Stimulated activated effector memory CD8-positive, alpha-beta T cell treated with anti-CD3 and anti-CD28 coated beads, Interleukin-12 subunit alpha, Interleukin-12 subunit beta, amount 100 ng/mL, for 72 hours (primary cell): ENCODE measurements around the gene RPTN.
A peak's percentile ranks its signal among the peaks of the same experiment; 100 is the strongest.
"Not testable (repeated sequence)": the region's sequence is repeated elsewhere in the genome, so short reads cannot be mapped to it uniquely, and the experiment has no call there.

Experiments
- ATAC-seq: fragments of 150-1000 bp; cut with Tn5 transposase; 2 replicates; pipeline ENCODE4 v1.10.0; 2021
- DNase-seq, 2 donors: peaks; one replicate each; pipeline ENCODE4 v3.0.0; 2021 to 2022; ENCODE audit warnings: low spot score in 2 of 2
- H3K27ac Mint-ChIP-seq: one replicate; pipeline ENCODE4 v1.8.0; 2022; ENCODE audit warnings: mild to moderate bottlenecking, mixed read lengths
- H3K36me3 Mint-ChIP-seq: one replicate; pipeline ENCODE4 v1.8.0; 2022; ENCODE audit warnings: mild to moderate bottlenecking, mixed read lengths
- H3K4me1 Mint-ChIP-seq: one replicate; pipeline ENCODE4 v1.8.0; 2022; ENCODE audit warnings: mixed read lengths
- H3K4me3 Mint-ChIP-seq: one replicate; pipeline ENCODE4 v1.8.0; 2022; ENCODE audit warnings: mild to moderate bottlenecking, mixed read lengths
- H3K9me3 Mint-ChIP-seq: one replicate; pipeline ENCODE4 v1.8.0; 2022; ENCODE audit warnings: mixed read lengths

The RPTN gene

DNA sequence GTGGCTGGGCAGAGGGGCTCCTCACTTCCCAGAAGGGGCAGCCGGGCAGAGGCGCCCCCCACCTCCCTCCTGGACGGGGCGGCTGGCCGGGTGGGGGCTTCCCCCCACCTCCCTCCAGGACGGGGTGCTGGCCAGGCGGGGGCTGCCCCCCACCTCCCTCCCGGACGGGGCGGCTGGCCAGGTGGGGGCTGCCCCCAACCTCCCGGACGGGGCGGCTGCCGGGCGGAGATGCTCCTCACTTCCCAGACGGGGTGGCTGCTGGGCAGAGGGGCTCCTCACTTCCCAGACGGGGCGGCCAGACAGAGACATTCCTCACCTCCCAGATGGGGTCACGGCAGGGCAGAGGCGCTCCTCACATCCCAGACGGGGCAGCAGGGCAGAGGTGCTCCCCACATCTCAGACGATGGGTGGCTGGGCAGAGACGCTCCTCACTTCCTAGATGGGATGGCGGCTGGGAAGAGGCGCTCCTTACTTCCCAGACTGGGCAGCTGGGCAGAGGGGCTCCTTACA lies 14.3 kb downstream of the RPTN start:
- H3K27ac Mint-ChIP-seq, H3K4me3 Mint-ChIP-seq, H3K36me3 Mint-ChIP-seq, DNase-seq, ATAC-seq, H3K4me1 Mint-ChIP-seq: not testable (repeated sequence)
- peaks cover 13% of the 10 kb centered on the region for H3K9me3 Mint-ChIP-seq

DNA sequence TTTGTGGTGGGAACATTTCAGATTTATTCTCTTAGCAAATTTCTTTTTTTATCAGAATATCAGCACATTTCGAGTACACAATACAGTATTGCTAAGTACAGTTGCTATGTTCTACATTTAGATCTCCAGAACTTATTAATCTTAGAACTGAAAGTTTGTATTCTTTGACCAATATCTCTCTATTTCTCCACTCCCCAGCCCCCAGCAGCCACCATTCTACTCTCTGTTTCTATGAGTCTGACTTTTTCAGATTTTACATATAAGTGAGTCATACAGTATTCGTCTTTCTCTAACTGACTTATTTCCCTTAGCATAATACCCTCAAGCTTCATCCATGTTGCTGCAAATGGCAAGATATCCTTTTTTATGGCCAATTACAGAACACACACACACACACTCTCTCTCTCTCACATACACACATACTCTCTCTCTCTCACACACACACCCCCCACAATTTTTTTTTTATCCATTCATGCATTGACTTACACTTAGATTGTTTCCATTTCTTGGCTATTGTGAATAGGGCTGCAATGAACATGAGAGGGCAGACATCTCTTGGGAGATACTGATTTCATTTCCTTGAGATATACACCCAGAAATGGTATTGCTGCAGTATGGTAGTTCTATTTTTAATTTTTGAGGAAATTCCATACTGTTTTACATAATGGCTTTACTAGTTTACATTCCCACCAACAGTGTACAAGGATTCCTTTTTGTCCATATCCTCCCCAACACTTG lies 15.7 kb downstream of the RPTN start:
- H3K4me3 Mint-ChIP-seq = no peak overlapping the region
- no peaks in the 10 kb centered on the region for H3K36me3 Mint-ChIP-seq
- H3K27ac Mint-ChIP-seq = no peak overlapping the region
- DNase-seq = peak in 1 of 2 donors; percentile 61
- peak; percentile 99 for ATAC-seq
- H3K9me3 Mint-ChIP-seq = peaks cover 3% of the 10 kb centered on the region
- H3K4me1 Mint-ChIP-seq = peaks cover 7% of the 10 kb centered on the region

DNA sequence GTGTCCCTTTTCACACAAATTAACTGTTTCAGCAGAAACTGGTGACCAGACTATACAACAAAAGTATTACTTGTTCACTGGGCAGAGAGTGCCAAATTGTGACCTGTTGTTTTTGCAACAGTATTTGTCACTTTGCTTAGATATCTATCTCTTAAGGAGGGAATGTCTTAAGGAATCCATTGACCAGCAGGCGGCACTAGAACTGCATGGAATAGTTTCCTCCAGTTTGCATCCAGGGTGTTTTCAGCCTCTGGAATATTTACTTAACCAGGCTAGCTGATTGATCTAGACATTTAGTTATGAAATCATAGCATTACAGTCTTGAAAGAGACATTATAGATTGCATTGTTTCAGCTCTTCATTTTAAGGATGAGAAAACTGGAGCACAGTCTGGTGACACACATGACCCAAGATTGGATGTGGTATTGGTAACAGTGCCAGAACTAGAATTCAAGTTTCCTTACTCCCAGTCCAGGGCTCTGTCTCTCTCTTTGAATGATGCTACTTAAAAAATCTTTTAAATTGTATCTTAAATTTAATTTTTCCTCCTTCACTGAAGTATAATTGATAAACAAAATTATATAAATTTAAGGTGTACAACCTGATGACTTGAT lies 16.9 kb downstream of the RPTN start:
- no peak for ATAC-seq
- H3K9me3 Mint-ChIP-seq = peaks cover 2% of the 10 kb centered on the region
- DNase-seq = no peak
- H3K27ac Mint-ChIP-seq = no peak overlapping the region
- H3K36me3 Mint-ChIP-seq = no peaks in the 10 kb centered on the region
- H3K4me1 Mint-ChIP-seq = peaks cover 7% of the 10 kb centered on the region
- H3K4me3 Mint-ChIP-seq = no peak overlapping the region

DNA sequence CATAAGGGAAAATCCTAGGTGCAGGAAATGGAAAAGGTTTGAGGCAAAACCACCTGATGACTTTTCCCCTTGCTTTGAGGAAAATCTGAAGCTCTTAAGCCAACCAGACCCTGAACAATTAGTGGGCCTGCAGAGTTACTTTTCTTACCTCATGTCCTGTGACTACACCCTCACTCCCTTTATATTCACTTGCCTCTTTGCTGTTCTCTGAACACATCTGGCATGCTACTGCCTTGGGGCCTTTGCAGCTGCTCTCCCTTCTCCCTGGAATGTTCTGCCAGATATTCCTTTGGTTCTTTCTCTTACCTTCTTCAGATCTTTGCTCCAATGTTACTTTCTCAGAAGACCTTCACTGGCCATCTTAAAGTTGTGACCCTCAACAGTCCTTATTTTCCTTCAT lies 21.8 kb downstream of the RPTN start:
- Mint-ChIP-seq H3K4me3 (no peak overlapping the region), H3K27ac (no peak overlapping the region), H3K9me3 (peaks cover 10% of the 10 kb centered on the region), H3K4me1 (no peaks in the 10 kb centered on the region), H3K36me3 (no peaks in the 10 kb centered on the region)
- no peak for ATAC-seq
- DNase-seq = no peak

DNA sequence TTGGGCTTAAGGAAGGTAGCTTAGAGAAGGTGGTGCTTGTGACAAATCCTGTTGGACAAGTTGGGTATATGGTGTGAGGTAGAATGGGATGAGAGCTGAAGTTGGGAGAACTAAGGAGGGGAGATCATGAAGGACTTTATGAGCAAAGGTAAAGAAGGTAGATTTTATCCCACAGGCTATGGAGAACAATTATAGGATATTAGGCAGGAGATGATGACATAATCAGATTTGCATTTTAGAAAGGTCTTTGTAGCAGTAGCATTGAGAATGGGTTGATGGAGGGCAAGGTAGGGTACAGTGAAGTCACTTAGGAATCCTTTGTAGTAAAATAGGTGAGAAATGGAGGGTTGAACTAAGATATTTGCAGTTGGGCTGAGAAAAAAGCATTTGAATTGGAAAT lies 28.8 kb downstream of the RPTN start:
- Mint-ChIP-seq H3K4me3 (no peak overlapping the region), H3K9me3 (peaks cover 10% of the 10 kb centered on the region), H3K36me3 (no peaks in the 10 kb centered on the region), H3K4me1 (no peaks in the 10 kb centered on the region), H3K27ac (no peak overlapping the region)
- DNase-seq (no peak), ATAC-seq (no peak)

DNA sequence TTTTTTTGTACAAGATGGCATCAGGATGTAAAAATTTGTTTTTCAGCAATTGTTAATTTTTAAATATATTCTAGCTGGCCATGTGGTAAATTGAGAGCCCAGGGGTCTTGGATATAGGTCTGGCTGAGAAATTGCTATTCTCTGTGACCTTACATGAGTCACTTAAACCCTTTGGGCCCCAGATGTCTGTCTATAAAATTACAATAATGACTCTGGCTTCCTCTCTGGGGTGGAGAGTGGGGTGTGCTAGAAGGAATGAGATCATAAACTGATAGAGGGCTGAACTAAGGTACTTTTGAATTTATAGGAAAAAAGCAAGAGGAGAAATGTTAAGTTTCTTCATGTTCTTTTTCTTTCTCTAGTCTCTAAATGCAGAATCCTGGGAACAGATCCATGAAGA lies 31.4 kb downstream of the RPTN start:
- DNase-seq (no peak), ATAC-seq (peak; percentile 50)
- Mint-ChIP-seq H3K4me3 (no peak overlapping the region), H3K9me3 (peaks cover 2% of the 10 kb centered on the region), H3K4me1 (no peaks in the 10 kb centered on the region), H3K27ac (no peak overlapping the region), H3K36me3 (no peaks in the 10 kb centered on the region)

DNA sequence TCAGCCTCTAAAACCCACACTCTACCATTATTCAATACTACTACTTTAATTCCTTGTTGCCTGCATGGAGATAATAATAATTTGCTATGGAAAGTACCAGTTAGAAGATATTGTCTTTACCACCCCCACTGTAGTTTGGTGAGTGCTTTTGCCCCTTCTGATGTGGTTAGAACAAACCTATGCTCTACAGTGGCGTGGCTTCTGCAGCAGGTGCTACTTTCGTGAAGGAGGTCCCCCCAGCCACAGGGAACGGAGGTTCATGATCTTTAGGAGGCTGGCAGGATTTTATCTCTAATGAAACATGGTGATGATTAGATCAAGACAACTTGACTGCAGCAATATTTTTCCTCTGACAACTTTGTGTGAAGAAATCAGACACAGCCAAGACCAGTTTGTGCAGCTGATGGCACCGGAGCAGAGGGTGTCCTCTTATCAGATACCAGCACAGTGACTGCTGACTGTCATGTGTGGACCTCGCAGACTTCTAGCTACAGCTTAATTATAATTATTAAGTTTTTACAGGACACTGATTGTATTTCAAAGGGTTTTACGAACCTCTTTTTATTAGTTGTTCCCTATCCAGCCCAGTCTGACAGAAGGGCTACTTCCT lies 33.1 kb downstream of the RPTN start:
- H3K27ac Mint-ChIP-seq = no peak overlapping the region
- DNase-seq = no peak

DNA sequence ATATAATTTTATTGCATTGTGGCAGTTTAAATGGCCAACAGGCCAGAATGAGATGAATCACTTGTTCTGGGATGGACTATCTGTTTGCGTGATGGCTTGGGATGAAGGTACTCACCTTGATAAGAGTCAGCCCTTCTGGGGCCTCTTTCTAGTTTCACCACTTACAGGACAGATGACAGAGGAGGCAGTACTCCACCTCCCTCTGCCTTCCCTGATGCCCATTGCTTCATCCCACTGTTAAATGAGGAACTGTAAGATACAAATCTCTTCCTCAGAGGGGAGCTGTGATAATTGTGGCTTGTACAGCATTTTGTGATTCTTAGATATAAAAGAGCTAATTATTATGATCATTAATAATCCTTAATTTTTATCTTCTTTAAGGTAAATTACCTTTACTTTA lies 40.1 kb downstream of the RPTN start:
- DNase-seq (no peak), ATAC-seq (no peak)
- Mint-ChIP-seq H3K4me3 (no peak overlapping the region), H3K9me3 (no peaks in the 10 kb centered on the region), H3K36me3 (no peaks in the 10 kb centered on the region), H3K27ac (no peak overlapping the region), H3K4me1 (no peaks in the 10 kb centered on the region)

More for the DNA sequence above, 33.1 kb downstream of the RPTN start:
- H3K9me3 Mint-ChIP-seq = no peaks in the 10 kb centered on the region
- ATAC-seq = no peak
- H3K36me3 Mint-ChIP-seq = no peaks in the 10 kb centered on the region
- H3K4me3 Mint-ChIP-seq = no peak overlapping the region
- no peaks in the 10 kb centered on the region for H3K4me1 Mint-ChIP-seq

DNA sequence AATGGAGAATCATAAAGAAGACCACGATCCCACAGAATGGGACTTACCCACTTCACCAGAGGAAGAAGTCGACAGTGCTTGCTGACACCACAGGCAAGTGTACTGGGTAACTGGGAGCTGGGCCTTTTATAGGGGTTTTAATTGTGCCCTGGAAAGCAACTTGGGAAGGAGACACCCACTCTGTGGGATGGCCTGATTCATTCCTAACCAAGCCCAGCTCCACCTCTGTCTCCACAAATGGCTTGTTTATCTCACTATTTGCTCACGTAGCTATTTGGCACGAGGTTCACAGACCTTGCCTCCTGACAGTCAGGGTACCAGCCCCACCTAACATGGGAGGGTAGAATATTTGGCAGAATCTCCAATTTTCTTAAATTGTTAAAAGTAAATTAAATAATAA lies 43.7 kb downstream of the RPTN start, which contains the start of gene TCHH:
TCHH (minus strand) TSS at position 101 of the 400 bp plus-strand sequence. CDS start 1,364 bp downstream, outside the sequence.
- ATAC-seq (no peak), DNase-seq (no peak)
- no peak within 1 kb of the TSS for H3K4me3 Mint-ChIP-seq
- no peaks in the 10 kb centered on the region for H3K4me1 Mint-ChIP-seq
- no peaks in the 10 kb centered on the region for H3K36me3 Mint-ChIP-seq
- H3K9me3 Mint-ChIP-seq = no peaks in the 10 kb centered on the region
- no peak within 1 kb of the TSS for H3K27ac Mint-ChIP-seq

DNA sequence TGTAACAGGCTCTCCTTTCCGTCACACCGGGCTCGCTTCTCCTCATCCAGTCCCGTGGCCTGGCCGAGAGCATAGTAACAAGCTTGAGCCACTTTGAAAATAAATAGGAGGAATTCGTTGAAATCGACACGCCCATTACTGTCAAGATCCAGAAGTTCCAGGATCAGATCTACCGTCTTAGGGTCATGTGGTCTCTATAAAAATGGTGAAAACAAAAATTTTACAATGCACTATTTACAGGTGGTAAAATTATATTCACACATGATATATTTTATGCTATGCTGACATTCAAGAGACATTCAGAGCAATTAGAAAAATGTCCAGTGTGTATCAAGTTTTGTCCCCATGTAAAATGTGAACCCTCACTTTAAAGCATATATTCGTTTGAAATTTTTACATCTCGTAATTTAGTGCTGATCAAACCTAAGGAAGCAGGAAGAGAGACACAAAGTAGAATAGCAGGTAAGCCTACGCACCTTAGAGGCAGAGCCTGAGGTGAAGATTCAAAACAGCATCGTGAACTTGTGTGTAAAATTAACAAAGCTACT lies 46.1 kb downstream of the RPTN start:
- Mint-ChIP-seq H3K36me3 (no peaks in the 10 kb centered on the region), H3K4me3 (no peak overlapping the region), H3K27ac (no peak overlapping the region), H3K9me3 (no peaks in the 10 kb centered on the region), H3K4me1 (no peaks in the 10 kb centered on the region)
- no peak for ATAC-seq
- DNase-seq = no peak

DNA sequence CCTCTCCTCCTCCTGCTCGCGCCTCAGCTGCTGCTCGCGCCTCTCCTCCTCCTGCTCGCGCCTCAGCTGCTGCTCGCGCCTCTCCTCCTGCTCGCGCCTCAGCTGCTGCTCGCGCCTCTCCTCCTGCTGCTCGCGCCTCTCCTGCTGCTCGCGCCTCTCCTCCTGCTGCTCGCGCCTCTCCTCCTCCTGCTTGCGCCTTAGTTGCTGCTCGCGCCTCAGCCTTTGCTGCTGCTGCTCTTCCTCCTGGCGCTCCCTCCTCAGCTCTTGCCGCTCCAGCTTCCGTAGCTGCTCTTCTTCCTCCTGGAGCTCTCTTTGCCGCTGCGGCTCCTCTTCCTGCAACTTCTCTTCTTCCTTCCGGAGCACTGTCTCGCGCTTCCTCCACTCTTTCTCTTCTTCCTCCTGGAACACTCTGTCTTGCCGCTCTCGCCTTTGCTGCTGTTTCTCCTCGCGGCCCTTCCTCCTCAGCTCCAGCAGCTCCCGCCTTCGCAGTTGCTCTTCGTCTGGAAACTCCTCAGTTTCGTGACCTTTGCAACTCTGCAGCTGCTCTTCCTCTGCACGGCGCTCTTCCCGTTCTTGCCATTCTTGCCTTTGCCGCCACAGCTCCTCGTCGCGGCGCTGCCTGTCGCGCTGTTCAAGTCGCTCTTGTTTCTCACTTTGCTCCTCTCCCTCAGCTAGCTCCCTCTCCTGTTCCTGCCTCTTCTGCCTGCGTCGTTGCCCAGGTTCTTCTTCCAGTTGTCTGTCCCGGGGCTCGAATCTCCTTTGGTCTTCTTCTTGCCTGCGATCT lies 46.7 kb downstream of the RPTN start:
- DNase-seq = peak in 1 of 2 donors; percentile 49
- H3K27ac Mint-ChIP-seq = no peak overlapping the region
- H3K36me3 Mint-ChIP-seq = no peaks in the 10 kb centered on the region
- H3K9me3 Mint-ChIP-seq = no peaks in the 10 kb centered on the region
- no peak overlapping the region for H3K4me3 Mint-ChIP-seq
- ATAC-seq = no peak
- H3K4me1 Mint-ChIP-seq = no peaks in the 10 kb centered on the region

DNA sequence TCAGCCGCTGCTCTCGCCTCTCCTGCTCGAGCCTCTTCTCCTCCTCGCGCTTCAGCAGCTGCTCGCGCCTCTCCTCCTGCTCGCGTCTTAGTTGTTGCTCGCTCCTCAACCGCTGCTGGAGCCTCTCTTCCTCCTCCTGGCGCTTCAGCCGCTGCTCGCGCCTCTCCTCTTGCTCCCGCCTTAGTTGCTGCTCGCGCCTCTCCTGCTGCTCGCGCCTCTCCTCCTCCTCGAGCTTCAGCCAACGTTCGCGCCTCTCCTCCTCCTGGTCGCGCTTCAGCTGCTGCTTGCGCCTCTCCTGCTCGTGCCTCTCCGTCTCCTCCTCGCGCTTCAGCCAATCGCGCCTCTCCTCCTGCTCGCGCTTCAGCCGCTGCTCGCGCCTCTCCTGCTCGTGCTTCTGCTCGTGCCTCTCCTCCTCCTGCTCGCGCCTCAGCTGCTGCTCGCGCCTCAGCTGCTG lies 47.5 kb downstream of the RPTN start:
- Mint-ChIP-seq H3K27ac (no peak overlapping the region), H3K9me3 (no peaks in the 10 kb centered on the region), H3K36me3 (no peaks in the 10 kb centered on the region), H3K4me3 (no peak overlapping the region), H3K4me1 (no peaks in the 10 kb centered on the region)
- ATAC-seq (peak; percentile 41), DNase-seq (peak in 1 of 2 donors; percentile 73)

DNA sequence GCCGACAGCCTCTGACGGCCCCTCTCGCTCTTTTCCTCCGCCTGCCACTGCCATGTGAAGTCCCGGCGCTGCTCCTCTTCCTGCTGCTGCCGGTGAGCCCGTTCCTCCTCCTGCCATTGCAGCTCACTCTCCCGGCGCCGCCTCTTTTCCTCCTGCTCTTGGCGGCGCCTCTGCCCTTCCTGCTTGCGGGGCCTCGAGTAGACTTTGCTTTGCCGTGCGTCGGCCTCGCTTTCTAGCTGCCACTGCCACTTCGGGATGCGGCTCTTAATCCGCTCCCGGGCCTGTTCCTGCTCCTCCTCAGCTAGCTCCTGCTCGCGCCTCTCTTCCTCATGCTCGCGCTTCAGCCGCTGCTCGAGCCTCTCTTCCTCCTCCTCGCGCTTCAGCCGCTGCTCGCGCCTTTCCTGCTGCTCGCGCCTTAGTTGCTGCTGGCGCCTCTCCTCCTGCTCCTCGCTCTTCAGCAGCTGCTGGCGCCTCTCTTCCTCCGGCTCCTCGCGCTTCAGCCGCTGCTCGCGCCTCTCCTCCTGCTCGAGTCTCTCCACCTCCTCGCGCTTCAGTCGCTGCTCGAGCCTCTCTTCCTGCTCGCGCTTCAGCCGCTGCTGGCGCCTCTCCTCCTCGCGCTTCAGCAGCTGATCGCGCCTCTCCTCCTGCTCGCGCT lies 48.0 kb downstream of the RPTN start:
- Mint-ChIP-seq H3K27ac (no peak overlapping the region), H3K9me3 (no peaks in the 10 kb centered on the region), H3K4me1 (no peaks in the 10 kb centered on the region), H3K36me3 (no peaks in the 10 kb centered on the region), H3K4me3 (no peak overlapping the region)
- peak in 1 of 2 donors; percentile 69 for DNase-seq
- peak; percentile 74 for ATAC-seq

DNA sequence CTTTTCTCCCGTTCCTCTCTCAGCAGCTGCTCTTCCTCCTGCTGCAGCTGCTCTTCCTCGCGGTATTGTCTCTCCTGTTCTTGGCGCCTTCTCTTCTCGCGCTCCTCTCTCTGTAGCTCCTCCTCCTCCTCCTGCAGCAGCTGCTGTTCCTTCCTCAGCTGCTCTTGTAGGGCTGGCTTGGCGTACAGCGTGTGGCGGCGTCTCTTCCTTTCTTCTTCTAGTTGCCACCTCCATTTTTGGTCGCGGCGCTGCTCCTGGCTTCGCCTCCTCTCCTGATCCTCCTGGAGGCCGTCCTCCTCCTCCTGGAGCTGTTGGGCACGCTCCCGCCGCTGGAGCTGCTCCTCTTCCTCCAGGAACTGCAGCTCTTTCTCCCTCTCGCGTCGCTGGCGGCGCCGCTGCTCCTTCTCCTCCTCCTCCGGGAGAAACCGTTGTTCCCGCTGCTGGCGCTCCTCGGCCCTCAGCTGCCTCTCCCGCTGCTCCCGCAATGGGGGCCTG lies 48.6 kb downstream of the RPTN start:
- Mint-ChIP-seq H3K27ac (no peak overlapping the region), H3K9me3 (no peaks in the 10 kb centered on the region), H3K36me3 (no peaks in the 10 kb centered on the region), H3K4me1 (no peaks in the 10 kb centered on the region), H3K4me3 (no peak overlapping the region)
- ATAC-seq = peak; percentile 77
- DNase-seq = peak in 1 of 2 donors; percentile 55
